Measurements from ENCODE around the gene MAP3K5.
"Not testable (repeated sequence)": the region's sequence is repeated elsewhere in the genome, so short reads cannot be mapped to it uniquely, and the experiment has no call there.

The MAP3K5 gene

GRCh38 chr6:136696238-136696637 is 96.0 kb downstream of the MAP3K5 start:
- in situ Hi-C loops (cut with HindIII; ENCODE audit: low sequenced_read_pairs), result no loop called here

- in situ Hi-C loops (cut with HindIII; ENCODE audit: low sequenced_read_pairs), result no loop called here
Observed at GRCh38 chr6:136695412-136695811, 96.9 kb downstream of the MAP3K5 start.

- in situ Hi-C loops (cut with HindIII; ENCODE audit: low sequenced_read_pairs), result no loop called here
Observed at GRCh38 chr6:136693090-136693489, 99.2 kb downstream of the MAP3K5 start.

GRCh38 chr6:136687894-136688293 is 104.4 kb downstream of the MAP3K5 start:
- in situ Hi-C loops (cut with HindIII; ENCODE audit: low sequenced_read_pairs), result not testable (repeated sequence)

GRCh38 chr6:136685540-136686108 is 106.7 kb downstream of the MAP3K5 start:
- in situ Hi-C loops (cut with HindIII; ENCODE audit: low sequenced_read_pairs), result no loop called here

GRCh38 chr6:136684466-136684865 is 107.8 kb downstream of the MAP3K5 start:
- in situ Hi-C loops (cut with HindIII; ENCODE audit: low sequenced_read_pairs), result no loop called here

- in situ Hi-C loops (cut with HindIII; ENCODE audit: low sequenced_read_pairs), result no loop called here
Observed at GRCh38 chr6:136683209-136683941, 108.9 kb downstream of the MAP3K5 start.

GRCh38 chr6:136682292-136682691 is 110.0 kb downstream of the MAP3K5 start:
- in situ Hi-C loops (cut with HindIII; ENCODE audit: low sequenced_read_pairs), result no loop called here

- in situ Hi-C loops (cut with HindIII; ENCODE audit: low sequenced_read_pairs), result loop anchor here (5.0 kb wide), 1 partner anchor 49 kb away; no protein-coding TSS in a partner anchor
Observed at GRCh38 chr6:136677822-136678221, 114.5 kb downstream of the MAP3K5 start.

GRCh38 chr6:136677344-136677743 is 114.9 kb downstream of the MAP3K5 start:
- in situ Hi-C loops (cut with HindIII; ENCODE audit: low sequenced_read_pairs), result loop anchor here (5.0 kb wide), 1 partner anchor 50 kb away; no protein-coding TSS in a partner anchor

GRCh38 chr6:136676075-136676474 is 116.2 kb downstream of the MAP3K5 start:
- in situ Hi-C loops (cut with HindIII; ENCODE audit: low sequenced_read_pairs), result loop anchor here (5.0 kb wide), 1 partner anchor 51 kb away; no protein-coding TSS in a partner anchor

- in situ Hi-C loops (cut with HindIII; ENCODE audit: low sequenced_read_pairs), result no loop called here
Observed at GRCh38 chr6:136673571-136673970, 118.7 kb downstream of the MAP3K5 start.

GRCh38 chr6:136672144-136672543 is 120.1 kb downstream of the MAP3K5 start:
- in situ Hi-C loops (cut with HindIII; ENCODE audit: low sequenced_read_pairs), result no loop called here

- in situ Hi-C loops (cut with HindIII; ENCODE audit: low sequenced_read_pairs), result no loop called here
Observed at GRCh38 chr6:136669299-136669699, 123.0 kb downstream of the MAP3K5 start.

- in situ Hi-C loops (cut with HindIII; ENCODE audit: low sequenced_read_pairs), result no loop called here
Observed at GRCh38 chr6:136668571-136668970, 123.7 kb downstream of the MAP3K5 start.

GRCh38 chr6:136666041-136666440 is 126.2 kb downstream of the MAP3K5 start:
- in situ Hi-C loops (cut with HindIII; ENCODE audit: low sequenced_read_pairs), result no loop called here

- in situ Hi-C loops (cut with HindIII; ENCODE audit: low sequenced_read_pairs), result no loop called here
Observed at GRCh38 chr6:136662347-136663237, 129.7 kb downstream of the MAP3K5 start.

GRCh38 chr6:136660727-136661126 is 131.6 kb downstream of the MAP3K5 start:
- in situ Hi-C loops (cut with HindIII; ENCODE audit: low sequenced_read_pairs), result no loop called here

GRCh38 chr6:136659991-136660499 is 132.2 kb downstream of the MAP3K5 start:
- in situ Hi-C loops (cut with HindIII; ENCODE audit: low sequenced_read_pairs), result loop anchor here (5.0 kb wide), 2 partner anchors 43 to 117 kb away; no protein-coding TSS in a partner anchor

GRCh38 chr6:136658711-136659110 is 133.6 kb downstream of the MAP3K5 start:
- in situ Hi-C loops (cut with HindIII; ENCODE audit: low sequenced_read_pairs), result loop anchor here (5.0 kb wide), 2 partner anchors 41 to 119 kb away; no protein-coding TSS in a partner anchor

- in situ Hi-C loops (cut with HindIII; ENCODE audit: low sequenced_read_pairs), result loop anchor here (5.0 kb wide), 2 partner anchors 40 to 120 kb away; no protein-coding TSS in a partner anchor
Observed at GRCh38 chr6:136657666-136658065, 134.6 kb downstream of the MAP3K5 start.
